HS-27A (cell line): ENCODE results near the gene EPOP.

Source experiments
- DNase-seq: peaks from one replicate; pipeline ENCODE4 v3.0.0-alpha.2; 2012; ENCODE audit warnings: low read depth, missing footprints

EPOP gene

DNA sequence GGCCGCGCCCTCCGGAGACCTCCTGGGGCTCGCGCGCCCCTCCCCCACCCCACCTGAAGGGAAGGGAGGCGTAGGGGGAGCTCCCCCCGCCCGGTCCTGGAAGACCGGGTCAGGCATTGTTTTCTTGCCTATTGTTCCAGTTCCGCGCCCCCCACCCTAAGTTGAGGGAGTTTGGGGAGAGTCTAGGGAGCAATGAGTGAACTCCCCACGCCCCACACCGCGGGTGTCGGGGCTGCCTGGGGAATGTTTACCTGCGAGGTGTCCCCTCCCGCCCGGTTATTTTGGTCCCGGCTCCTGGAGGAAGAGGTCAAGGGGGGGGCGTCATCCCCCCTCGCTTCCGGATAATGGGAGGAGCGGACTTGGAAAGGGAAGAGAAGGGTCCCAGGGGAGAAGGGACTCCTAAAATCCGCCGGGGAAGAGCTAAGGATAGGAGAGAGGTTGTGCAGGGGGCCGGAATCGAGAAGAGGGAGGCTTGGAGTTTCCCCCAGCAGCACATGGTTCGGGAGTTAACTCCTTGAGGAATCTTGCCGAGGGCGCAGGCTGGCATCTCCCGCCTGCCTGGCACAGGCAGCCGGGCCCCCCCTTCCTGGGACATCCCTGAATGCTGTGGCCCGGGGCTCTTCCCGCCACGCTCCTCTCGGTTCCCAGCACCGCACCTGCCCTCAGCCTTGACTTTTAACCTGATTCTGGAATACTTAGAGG lies 31.2 kb upstream of the EPOP start:
- DNase-seq, result no peak

DNA sequence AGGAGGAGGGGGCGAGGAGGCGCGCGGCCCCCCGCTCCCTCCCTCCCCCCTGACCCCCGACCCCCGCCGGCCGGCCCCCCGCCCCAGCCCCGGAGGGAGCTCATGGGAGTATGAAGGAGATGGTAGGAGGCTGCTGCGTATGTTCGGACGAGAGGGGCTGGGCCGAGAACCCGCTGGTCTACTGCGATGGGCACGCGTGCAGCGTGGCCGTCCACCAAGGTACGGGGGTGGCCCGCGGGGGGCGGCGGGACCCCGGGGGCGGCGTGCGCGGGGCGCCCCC lies 30.7 kb upstream of the EPOP start:
- DNase-seq, result no peak

DNA sequence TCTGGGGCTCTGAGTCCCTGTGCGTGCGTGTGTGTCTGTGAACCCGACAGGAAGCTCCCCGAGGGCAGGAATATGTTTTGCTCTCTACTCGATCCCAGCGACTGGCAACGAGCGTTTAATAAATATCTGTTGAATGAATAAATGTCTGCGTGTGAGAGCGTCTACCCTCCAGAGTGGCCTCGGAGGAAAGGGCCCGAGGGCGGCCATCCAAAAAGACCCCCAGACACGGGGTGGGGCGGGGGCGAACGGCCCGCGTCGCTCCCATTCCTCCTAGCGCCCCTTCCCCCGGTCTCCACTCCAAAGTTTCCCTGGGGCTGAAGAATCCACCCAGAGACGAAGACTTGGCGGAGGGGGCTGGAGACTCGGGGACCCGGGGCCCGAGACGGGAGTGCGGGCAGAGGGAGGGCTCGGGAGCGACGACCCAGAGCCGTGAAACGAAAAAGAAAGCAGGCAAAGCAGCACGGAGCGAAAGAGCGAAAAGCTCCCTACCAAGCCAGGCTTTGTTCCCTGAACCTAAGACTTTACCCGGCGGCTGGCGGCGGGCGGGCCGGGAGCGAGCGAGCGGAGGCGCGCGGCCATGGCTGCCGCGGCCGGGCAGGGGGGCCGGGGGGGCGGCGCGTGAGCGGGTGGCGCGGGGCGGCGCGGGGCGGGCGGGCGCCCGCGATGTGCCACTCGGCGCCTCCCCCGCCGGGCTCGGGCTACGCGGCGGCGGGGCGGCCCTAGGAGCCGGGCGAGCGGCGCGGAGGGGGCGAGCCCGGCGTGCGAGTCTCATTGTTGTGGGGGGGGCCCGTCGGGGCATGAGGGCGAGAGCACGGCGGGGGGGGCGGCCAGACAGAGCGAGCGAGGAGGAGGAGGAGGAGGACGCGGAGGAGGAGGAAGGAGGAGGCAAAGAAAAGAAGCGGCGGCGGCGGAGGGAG lies 30.1 kb upstream of the EPOP start, which contains the start of gene MLLT6:
Gene MLLT6, plus strand, starts transcription at position 668 of the 917 bp plus-strand sequence. CDS start 360 bp downstream, outside the sequence.
- no peak for DNase-seq

DNA sequence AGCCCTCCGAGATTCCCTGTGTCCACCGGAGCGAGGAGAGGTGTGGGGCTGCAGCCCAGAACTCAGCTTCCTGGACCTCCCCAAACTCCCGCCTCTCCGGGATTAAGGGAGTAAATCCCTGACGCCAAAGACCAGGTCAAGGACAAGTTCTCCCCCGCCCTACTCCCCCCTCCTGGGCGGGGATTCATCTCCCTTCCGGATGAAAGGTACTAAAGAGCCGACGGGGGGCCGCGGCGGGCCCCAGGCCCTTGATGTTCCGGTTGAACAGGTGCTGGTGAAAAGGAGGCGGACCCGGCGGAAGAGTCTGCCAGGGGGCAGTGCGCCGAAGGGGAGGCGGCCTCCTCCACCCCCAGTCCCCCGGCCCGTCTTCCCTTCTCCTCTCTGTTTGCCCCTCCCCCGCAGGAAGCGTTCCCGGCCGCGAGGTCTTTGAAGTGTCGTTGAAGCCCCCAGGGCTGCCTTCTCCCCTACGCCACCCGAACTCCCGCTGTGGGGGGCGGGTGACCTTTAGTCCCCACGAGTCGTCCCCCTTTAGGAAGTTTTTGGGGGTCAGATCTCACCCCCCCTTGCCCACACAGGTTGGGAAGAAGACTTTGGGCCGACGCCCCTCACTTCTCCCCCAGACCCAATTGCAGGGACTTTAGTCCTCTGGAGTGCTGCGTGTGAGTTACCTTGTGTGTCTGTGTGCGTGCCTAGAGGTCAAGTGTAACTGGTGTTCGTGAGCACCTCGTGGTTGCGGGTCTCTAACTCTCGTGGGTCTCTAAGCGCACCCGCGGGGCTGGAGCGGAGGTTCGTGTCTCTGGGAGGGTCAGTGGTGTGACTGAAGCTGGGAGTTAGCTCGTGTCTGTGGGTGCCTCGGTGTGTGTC lies 29.2 kb upstream of the EPOP start:
- no peak for DNase-seq

DNA sequence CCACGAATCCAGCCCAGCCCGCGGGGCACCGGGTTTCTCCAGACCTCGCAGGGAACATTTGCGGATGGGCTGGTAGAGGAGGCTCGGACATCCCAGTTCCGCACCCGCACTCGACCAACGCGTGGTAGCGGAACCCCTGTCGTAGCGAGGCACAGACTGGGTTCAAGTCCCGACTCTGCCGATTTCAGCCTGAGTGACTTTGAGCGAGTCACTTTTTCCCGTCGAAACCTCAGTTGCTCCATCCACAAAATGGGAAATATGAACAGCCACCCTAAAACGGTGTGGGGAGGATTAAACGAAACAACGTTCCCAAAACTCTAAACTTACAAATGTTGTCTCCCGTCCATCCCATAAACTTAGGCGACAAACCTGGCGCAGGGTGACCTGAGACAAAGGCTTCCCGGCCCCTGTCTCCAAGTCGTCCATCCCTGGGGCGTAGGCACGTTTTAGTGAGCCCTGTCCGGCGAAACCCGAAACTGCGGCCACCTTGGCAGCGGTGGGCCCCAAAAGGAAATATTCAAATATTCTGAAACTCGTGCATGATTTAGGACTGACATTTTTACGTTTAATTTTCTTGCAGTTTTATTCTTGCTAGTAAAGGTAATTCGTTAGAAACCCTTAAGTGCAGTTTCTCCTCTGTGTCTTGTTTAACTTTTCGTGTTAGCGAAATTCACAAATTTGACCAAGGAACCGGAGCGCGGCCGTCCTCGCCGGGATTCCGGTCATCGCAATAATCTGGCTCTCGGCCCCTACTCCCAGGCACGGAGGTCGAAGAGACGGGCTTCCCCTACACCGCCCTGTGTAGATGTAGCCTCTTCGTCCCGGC lies 28.4 kb upstream of the EPOP start:
- DNase-seq, result no peak

DNA sequence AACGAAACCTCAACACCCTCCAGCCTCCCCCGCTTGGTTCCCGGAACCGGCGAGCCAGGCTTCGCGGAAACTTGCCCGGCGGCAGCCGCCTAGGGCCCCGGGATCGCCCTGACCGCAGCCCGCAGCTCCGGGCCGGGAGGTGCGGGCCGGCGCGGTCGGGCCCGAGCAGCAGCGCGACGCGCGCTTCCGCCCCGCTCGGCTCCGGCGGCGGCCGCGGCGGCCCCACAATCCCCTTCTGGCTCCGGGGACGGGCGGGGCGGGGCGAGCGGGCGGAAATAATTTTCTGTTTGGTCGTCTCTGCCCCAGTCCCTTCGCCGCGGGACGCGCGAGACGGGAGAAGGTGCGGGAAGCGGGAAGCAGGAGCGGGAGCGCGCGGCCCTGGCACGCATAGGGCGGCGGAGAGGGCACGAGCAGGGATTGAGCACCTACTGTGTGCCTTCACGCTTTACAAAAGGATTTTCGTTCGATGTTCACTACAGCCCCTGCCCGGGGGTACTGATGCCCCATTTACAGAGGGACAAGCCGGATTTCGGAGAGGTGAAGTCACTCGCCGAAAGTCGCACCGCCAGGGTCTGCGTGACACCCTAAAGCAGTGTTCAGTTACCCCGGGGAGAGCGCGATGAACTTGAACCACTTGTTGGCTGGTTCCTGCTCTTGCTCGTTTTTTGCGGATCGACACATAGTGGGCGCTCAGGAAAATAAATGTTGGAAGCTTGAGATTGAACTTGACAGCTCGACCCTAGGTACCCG lies 27.6 kb upstream of the EPOP start:
- DNase-seq, result no peak

DNA sequence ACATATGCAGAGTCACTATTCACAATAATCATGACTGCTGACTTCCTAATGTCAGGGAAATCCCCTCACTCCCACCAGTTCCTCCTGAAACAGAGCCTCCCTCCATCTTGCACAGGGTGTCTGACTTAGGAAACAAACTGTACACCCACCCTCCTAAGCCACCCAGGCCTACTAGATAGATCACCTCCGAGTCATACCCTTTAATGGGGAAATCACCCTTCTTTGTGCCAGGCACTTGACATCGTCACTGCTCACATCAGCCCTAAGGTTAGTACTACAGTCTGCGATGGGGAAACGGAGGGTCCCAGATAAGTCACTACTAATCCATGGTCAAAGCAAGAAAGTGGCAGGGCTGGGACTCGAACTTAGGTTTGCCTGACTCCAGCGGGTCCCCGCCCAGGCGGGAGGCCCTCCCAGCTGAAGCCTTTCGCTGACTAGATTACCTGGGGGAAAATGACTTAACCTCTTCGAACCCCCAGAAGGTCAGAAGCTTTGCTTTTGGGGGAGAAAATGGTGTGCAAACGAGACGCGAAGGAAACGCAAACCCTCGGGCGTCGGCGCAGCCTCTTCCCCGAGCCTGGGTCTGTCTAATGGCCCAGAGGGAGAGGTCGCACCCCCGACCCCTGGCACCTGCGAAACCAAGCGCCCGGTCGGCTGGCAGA lies 26.9 kb upstream of the EPOP start:
- no peak for DNase-seq

DNA sequence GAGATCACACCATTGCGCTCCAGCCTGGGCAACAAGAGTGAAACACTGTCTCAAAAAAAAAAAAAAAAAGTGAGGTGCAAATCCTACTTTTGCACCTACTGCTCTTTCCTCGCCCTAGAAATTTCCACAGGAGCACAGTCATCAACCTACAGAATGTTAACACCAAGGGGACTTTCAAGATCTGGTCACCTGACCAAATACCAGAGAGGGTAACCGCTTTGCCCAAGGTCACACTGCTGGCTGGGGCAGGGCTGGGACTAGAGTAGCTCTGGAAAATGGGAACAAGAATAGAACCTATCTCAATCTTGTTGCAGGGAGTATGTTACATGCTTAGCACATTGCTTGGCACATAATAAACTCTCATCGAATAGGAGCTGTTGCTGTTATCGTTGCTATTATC lies 24.0 kb upstream of the EPOP start:
- no peak for DNase-seq

DNA sequence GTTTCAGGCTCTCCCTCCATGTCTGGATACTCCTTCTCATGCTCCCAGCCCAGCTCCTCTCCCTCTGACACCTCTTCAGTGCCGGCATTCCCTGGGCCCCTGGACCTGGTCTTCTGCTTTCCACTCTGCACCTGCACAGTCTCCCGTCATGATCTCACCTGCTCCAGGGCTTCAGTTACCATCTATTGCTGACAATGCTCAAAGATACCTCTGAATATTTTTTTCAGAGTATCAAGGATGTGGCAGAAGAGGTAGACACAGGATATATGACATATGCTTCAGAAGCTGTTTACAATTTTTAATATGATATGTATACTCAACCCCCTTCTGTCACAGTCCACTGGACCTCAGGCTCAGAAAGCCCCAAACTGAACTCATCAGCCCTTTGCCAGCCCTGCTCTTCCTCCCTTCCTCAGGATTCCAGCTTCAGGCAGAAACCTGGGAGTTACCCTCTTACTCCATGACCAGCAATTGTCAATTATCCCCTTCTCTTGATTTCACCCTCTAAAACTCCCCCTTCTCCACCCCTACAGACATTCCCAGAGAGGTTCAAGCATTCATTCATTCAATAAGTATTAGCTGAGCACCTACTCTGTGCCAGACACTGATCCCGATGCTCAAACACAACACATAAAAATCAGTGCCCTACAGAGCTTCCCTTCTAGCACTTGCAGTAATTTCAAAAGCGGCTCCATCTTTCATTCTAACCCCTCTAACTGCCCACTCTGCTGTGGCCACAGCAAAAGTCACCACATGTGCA lies 22.5 kb upstream of the EPOP start:
- DNase-seq, result no peak

DNA sequence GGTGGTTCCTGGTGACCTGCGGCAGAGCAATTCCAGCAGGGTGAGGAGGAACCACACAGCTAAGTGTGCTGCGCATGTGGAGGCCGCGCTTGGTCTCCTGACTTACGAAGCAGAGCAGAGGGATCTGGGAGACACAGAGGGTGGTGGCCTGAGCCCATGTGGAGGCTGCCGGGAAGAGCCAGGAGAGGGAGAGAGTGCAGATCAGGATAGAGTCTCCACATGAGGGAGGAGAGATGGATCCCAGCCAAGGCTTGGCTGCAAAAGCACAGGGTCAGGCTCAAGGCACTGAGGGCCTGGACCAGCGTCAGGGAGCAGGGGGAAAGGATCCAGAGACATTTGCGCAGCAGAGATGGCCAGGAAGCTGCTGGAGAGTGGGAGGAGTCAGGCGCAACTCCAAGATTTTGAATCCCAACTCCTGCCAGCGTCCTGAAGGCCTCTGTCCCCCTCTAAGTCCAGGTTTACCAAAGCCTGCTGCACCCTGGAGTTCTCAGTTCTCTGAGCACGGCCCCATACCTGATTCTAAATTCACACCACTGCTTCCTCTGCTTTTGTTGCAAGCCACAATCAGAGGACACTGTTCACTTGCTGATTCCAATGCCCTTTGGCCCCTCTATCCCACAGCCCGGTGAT lies 19.1 kb upstream of the EPOP start:
- DNase-seq, result no peak

DNA sequence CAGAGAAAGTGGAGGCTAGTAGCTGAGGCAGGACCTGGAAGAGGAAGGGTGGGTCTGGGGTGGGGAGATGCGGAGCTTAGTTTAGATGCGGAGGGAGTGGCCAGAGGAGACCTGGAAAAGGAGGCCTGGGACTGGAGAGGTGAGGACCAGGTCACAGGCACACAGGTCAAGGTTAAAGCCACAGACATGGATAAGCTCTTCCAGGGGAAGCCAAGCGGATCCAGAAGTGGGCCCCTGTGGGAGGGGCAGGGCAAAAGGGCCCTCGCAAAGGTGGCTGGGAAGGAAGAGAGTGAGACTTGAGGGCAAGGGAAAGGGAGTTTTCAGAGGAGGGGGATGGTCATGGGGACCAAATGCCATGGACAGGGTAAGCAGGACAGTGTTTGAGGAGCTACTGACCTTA lies 16.4 kb upstream of the EPOP start:
- DNase-seq, result no peak

DNA sequence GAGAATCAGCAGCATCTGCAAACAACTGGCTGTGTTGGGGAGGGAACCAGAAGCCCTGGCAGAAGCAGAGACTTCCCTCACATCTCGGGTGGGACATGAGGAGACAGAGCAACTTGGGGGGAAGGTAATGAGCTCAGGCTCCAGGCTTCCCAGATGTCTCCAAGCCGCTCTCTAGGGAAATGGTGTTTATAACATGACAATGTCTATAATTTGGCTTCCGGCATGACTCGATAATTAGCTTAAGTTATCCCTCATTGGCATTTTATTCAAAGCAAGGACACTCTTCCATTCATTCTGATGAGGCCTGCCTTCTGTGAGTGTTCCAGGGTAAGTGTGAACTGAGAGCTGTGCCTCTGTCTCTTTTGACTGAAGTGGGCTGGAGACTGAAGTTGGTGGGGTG lies 15.6 kb upstream of the EPOP start:
- DNase-seq, result no peak

DNA sequence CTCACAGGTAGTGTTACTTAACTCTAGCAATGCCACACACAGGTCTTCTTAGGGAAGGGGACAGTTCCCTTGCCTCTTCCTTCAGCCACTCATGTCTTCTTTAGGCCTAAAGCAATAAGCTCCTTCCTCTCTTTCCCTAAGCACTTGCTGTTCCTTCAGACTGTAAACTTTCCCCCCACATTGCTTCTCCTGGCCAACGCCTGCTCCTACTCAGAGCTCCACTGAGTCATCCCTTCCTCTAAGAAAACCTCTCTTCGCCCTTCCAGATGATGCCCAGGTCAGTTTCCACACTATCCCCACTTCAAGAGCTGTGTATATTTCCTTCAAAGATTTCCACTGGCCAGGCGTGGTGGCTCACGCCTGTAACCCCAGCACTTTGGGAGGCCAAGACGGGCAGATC lies 12.5 kb upstream of the EPOP start:
- no peak for DNase-seq

DNA sequence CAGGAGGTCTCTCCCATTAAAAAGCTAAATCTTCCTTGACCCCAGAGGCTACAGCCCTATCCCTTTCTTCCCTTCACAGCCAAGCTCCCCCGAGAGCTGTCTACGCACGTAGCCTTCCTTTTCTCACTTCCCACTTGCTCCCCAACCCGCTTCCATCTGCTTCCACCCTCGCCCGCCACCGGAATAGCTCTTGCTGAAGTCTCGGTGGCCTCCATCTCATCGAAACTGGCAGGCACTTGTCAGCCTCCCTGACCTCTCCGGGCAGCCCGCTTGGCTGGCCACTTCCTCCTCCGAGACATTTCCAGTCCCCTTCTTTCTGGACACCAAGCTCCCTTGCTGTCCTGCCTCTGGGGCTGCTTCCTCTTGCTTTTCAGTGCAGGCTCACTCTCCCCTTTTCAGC lies 10.7 kb upstream of the EPOP start:
- no peak for DNase-seq

DNA sequence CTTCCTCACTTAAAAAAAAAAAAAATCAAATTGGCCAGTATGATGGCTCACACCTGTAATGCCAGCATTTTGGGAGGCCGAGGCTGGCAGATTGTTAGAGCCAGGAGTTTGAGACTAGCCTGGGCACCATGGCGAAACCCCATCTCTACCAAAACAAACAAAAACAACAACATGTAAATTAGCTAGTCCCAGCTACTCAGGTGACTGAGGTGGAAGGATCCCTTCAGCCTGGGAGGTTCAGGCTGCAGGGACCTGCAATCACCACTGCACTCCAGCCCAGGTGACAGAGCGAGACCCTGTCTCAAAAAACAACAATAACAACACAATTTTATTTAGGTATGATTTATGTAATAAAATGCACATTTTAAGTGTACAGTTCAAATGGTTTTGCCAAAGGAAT lies 6.3 kb upstream of the EPOP start:
- no peak for DNase-seq

DNA sequence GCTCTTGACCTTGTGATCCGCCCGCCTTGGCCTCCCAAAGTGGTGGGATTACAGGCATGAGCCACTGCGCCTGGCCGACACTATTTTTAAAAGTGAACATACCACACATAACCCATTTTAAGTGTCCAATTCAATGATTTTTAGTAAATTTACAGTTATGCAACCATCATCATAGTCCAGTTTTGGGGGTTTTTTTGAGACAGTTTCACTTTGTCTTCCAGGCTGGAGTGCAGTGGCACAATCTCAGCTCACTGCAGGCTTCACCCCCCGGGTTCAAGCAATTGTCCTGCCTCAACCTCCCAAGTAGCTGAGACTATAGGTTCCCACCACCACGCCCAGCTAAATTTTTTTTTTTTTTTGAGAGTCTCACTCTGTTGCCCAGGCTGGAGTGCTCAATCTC lies 3.1 kb upstream of the EPOP start:
- no peak for DNase-seq

DNA sequence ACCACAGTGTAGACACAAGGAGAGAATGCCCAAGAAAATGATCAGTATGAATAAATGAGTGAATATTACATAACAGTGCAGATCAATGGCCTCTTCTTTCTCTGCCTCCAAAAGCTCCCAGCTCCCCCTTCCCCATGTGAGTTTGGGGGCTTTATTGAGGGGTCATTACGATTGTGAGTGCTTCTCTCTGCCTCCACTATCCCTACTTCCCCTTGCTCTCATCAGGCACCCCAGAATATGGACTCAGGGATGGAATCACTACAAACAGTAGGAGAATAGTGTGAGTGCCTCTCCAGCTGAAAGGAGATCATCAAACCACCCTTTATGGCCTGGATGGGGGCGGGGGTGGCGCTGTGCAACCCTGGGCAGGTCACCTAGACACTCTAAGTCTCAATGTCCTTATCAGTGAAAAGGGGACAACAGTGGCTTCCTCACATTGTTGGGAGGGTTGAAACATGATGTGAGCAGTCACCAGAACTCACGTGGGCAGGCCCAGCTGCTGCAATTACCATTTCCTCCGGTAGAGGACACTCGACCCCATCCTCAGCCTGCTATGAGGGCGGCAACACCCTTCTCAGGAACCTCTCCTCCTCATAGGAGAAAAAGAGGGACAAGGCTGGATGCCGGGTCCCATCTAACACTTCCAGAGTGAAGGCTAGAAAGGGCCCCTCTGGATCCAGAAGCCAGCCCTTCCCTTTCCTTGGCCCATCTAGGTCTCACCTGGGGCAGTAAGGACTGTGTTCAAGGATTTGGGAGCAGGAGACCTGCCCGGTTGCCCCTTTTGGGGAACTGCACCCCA lies 2.1 kb upstream of the EPOP start:
- DNase-seq, result peak; percentile 43

DNA sequence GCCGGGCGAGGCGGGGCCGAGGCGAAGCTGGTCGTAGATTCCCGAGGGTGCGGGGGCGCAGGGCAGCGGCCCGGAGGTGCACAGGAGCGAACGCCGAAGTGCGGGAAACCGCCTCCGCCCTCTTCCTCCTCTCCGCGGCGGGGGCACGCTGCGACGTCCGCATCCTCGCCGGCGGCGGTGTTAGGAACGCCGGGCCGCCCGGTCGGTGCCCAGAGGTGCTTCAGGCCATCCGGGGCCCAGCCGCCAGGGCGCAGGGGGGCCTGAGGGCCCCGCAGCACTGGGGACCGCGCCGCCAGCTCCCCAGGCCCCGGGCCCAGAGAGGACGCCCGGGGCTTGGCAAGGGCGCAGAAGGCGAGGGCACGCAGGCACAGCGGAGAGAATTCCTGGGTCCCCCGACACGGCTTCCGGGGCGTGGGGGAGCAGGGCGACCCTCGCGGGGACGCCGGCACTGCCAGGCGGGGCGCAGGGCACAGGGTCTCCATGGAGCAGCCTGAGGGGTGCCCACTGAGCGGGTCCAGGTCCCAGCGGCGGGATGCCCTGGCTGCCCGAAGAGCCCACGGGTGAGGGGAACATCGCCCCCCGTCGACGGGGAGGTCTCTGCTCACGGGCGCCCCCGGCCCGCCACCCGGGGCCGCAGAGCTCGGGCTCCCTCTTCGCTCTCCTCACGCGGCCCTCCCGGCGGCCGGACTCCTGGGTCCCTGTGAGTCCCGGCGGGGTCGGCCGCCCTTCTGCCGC lies 576 bp downstream of the EPOP start:
- DNase-seq, result no peak
